Tracheal epithelial cell (primary cell): ENCODE results near the gene FLAD1. TPM values are rescaled to one million over a fixed set of nuclear protein-coding genes. Genes with fewer than 3 reads are reported as not detected.

Source experiments
- total RNA-seq: library from RNA; depleted of rRNA; stranded (reverse); fragments of >200 nt; gene quantifications from 2 replicates; pipeline ENCODE4 v1.2.1, GENCODE V29; 2014

FLAD1 gene
- total RNA-seq = 42.4 and 54.9 TPM in 2 replicates

GRCh38 chr1:154982897-154983648 is at the start of gene FLAD1:
TSS of gene FLAD1 (plus strand) at chr1:154983344. CDS start at chr1:154983695, 351 bp downstream.

GRCh38 chr1:154936555-154937084 is 46.5 kb upstream of the FLAD1 start, which contains the start of gene PMVK:
TSS of gene PMVK (minus strand) at chr1:154936719. CDS start at chr1:154936685, 34 bp downstream.

GRCh38 chr1:154955718-154956543 is 27.2 kb upstream of the FLAD1 start, which contains the start of gene PBXIP1:
TSS of gene PBXIP1 (minus strand) at chr1:154956099. CDS start at chr1:154953721, 2,378 bp downstream.

GRCh38 chr1:154961207-154962155 is 21.7 kb upstream of the FLAD1 start, which contains the start of gene PYGO2:
TSS of gene PYGO2 (minus strand) at chr1:154961782. CDS start at chr1:154961576, 206 bp downstream.

GRCh38 chr1:154970631-154971340 is 12.4 kb upstream of the FLAD1 start, which contains the start of gene SHC1:
TSS of gene SHC1 (minus strand) at chr1:154970747. CDS start at chr1:154970526, 221 bp downstream.

GRCh38 chr1:154974102-154974807 is 8.9 kb upstream of the FLAD1 start, which contains the start of gene CKS1B:
TSS of gene CKS1B (plus strand) at chr1:154974681. CDS start at chr1:154974746, 65 bp downstream.

GRCh38 chr1:154993572-154994268 is 10.6 kb downstream of the FLAD1 start, which contains the start of gene LENEP:
TSS of gene LENEP (plus strand) at chr1:154993586. CDS start at chr1:154993608, 22 bp downstream.

GRCh38 chr1:155002464-155003226 is 19.5 kb downstream of the FLAD1 start, which contains the start of gene ZBTB7B:
TSS of gene ZBTB7B (plus strand) at chr1:155002802. CDS start at chr1:155014661, 11,859 bp downstream.

GRCh38 chr1:155033524-155033923 is 50.4 kb downstream of the FLAD1 start, which contains the start of the genes DCST1 and DCST2:
TSS of gene DCST1 (plus strand) at chr1:155033824. CDS start at chr1:155034037, 213 bp downstream.
TSS of gene DCST2 (minus strand) at chr1:155033781. CDS start at chr1:155033701, 80 bp downstream.

Other genes starting within 250 kb of the FLAD1 start
- gene KCNN3, start 113.1 kb upstream of the FLAD1 start, total RNA-seq = under 0.01 TPM in 2 replicates
- gene PMVK, start 46.6 kb upstream of the FLAD1 start, total RNA-seq = 5.3 and 7.5 TPM in 2 replicates
- 34.5 and 46.0 TPM in 2 replicates for gene PBXIP1, start 27.2 kb upstream of the FLAD1 start, total RNA-seq
- 11.6 and 14.5 TPM in 2 replicates for gene PYGO2, start 21.6 kb upstream of the FLAD1 start, total RNA-seq
- gene SHC1, start 12.6 kb upstream of the FLAD1 start, total RNA-seq = 358 and 365 TPM in 2 replicates
- gene CKS1B, start 8.7 kb upstream of the FLAD1 start, total RNA-seq = 67.6 and 80.5 TPM in 2 replicates
- gene LENEP, start 10.2 kb downstream of the FLAD1 start, total RNA-seq = 0.72 TPM in 1 of 2 replicates, not detected in the other
- gene ZBTB7B, start 19.5 kb downstream of the FLAD1 start, total RNA-seq = 50.4 and 64.4 TPM in 2 replicates
- 0.64 TPM in 1 of 2 replicates, not detected in the other for gene DCST2, start 50.4 kb downstream of the FLAD1 start, total RNA-seq
- gene DCST1, start 50.5 kb downstream of the FLAD1 start, total RNA-seq = 0.21 TPM in 1 of 2 replicates, not detected in the other
- 257 and 285 TPM in 2 replicates for gene ADAM15, start 68.0 kb downstream of the FLAD1 start, total RNA-seq
- gene EFNA4, start 80.4 kb downstream of the FLAD1 start, total RNA-seq = 15.8 and 18.1 TPM in 2 replicates
- gene EFNA3, start 95.5 kb downstream of the FLAD1 start, total RNA-seq = 9.9 and 12.6 TPM in 2 replicates
- gene EFNA1, start 144.5 kb downstream of the FLAD1 start, total RNA-seq = 44.8 and 111 TPM in 2 replicates
- gene SLC50A1, start 152.5 kb downstream of the FLAD1 start, total RNA-seq = 61.9 and 120 TPM in 2 replicates
- 7.5 and 22.9 TPM in 2 replicates for gene DPM3, start 157.2 kb downstream of the FLAD1 start, total RNA-seq
- gene KRTCAP2, start 190.0 kb downstream of the FLAD1 start, total RNA-seq = 96.9 and 107 TPM in 2 replicates
- gene TRIM46, start 190.5 kb downstream of the FLAD1 start, total RNA-seq = 0.85 and 3.4 TPM in 2 replicates
- gene THBS3, start 224.6 kb downstream of the FLAD1 start, total RNA-seq = 12.1 and 14.7 TPM in 2 replicates
- gene MTX1, start 225.4 kb downstream of the FLAD1 start, total RNA-seq = 52.2 and 86.3 TPM in 2 replicates